ENCODE measurements around the gene TIMM23.
"Not testable (repeated sequence)": the region's sequence is repeated elsewhere in the genome, so short reads cannot be mapped to it uniquely, and the experiment has no call there.

- not testable (repeated sequence) for TF ChIP-seq POLR2A, CTCF, POLR2AphosphoS5 (IDR thresholded peaks at IDR 0.05)
Measured at GRCh38 chr10:45934788-45935187, 37.5 kb upstream of the TIMM23 start.
